HS-27A (cell line): Measurements from ENCODE around the gene SLC46A2.

Experiments used
- DNase-seq: peaks from one replicate; pipeline ENCODE4 v3.0.0-alpha.2; 2012; ENCODE audit warnings: low read depth, missing footprints

The SLC46A2 gene

GRCh38 chr9:112858625-112859147 lies 32.0 kb downstream of the SLC46A2 start:
- DNase-seq, result no peak

DNA sequence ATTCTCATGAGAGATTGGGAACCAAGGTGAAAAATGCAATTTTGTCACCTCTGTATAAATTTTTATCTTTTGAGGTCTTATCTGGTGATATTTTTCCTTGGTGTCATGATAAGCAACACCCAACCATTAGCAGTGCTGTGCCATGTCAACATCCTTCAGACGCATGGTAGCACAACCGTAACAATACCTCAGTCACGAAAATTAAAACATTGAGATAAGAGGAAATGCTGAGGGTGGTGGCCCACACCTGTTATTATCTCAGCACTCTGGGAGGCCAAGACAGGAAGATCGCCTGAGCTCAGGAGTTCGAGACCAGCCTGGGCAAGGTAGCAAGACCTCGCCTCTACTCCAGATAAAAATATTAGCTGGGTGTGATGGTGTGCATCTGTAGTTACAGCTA lies 32.7 kb downstream of the SLC46A2 start:
- DNase-seq, result no peak

GRCh38 chr9:112856843-112857242 lies 33.8 kb downstream of the SLC46A2 start:
- DNase-seq, result no peak

- no peak for DNase-seq
Measured at GRCh38 chr9:112856200-112856599, 34.5 kb downstream of the SLC46A2 start.

- DNase-seq, result no peak
Measured at GRCh38 chr9:112854657-112855056, 36.0 kb downstream of the SLC46A2 start.

DNA sequence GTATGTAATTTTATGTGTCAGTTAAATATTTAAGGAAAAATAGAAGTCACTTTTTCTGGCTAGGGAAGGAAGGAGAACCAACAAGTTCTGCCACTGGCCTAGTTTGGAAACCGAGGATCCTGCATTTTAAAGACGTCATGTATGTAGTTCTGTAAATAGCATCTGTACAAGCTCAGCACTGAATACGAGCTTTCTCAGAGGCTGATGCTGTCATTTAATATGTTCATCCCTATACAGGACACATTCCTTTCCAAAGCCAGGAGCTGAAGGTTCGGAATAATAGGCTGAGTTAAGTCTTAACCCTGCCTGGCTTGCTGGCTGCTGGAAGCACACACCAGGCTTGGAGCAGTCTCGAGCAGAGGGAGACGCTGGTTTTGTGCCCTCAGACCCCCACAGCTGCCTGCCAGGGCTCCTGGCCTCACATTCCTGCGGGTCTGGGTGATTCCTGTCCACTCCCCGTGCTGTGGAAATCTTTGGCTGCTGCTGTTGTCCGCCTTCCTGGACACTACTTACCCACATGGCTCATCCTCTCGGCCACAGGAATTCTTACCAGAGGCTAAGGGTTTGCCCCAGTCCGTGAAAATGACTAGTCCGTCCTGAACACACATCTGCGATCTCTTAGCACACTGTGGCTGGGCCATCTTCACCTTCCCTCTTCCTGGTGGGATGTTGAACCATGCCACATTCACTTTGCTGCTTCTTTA lies 36.6 kb downstream of the SLC46A2 start:
- DNase-seq, result no peak

DNA sequence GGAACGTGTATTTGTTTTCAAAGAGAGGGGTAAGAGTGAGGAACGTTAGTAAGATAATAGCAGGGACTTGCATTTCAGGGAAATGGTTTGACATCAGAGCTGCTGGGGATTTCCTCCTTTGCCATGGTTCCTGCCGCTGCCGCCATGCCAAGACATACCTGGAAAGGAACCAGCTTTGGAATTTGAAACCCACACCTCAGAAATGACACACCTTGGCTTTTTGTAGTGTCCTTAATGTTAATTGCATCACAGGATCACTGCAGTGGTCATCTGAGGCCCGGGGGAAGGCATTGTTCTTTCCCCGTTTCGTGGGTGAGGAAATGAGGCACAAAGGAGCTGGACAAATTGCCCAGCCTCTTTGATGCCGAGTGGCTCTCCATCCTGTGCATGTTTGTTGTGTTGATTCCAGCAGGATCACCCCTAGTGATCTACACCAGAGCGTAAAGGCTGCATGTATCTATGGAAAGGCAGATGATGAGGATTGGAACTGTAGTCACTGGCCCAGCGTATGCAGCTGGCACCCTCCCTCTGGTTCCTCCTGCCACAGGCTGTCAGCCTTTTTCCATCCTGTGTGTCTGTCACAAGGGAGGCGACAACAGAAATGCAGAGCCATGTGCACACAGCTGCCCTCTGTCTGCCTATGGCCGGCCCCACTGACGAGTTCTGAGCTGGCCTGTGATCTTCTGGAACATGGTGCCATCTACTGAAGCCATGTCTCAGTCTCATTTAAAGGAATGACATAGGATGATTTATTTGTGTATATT lies 37.8 kb downstream of the SLC46A2 start:
- DNase-seq, result no peak

GRCh38 chr9:112850840-112851239 lies 39.8 kb downstream of the SLC46A2 start:
- DNase-seq, result no peak

- DNase-seq, result no peak
Measured at GRCh38 chr9:112849363-112849922, 41.2 kb downstream of the SLC46A2 start.

- DNase-seq, result no peak
Measured at GRCh38 chr9:112848316-112849151, 42.1 kb downstream of the SLC46A2 start.

- no peak for DNase-seq
Measured at GRCh38 chr9:112846528-112847488, 43.9 kb downstream of the SLC46A2 start.

GRCh38 chr9:112844771-112845542 lies 45.7 kb downstream of the SLC46A2 start:
- no peak for DNase-seq

DNA sequence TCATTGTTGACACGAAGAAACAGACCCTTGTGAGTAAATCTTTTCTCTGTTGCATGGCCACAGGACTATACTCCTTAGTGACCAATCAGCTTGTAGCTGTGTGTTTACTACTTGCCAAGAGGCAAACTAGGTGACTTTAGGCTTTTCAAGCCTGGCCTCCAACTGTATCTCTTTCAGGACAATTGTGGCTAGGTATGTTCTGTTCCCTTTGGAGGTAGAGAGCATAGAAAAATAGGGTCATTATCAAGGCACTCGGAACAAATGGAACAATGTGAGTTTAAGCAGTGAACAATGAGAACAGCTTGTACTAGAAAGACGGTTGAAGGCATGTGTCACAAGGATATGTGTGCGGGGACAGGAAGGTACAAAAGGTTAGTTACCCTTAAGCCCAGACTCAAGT lies 48.1 kb downstream of the SLC46A2 start:
- DNase-seq, result no peak

DNA sequence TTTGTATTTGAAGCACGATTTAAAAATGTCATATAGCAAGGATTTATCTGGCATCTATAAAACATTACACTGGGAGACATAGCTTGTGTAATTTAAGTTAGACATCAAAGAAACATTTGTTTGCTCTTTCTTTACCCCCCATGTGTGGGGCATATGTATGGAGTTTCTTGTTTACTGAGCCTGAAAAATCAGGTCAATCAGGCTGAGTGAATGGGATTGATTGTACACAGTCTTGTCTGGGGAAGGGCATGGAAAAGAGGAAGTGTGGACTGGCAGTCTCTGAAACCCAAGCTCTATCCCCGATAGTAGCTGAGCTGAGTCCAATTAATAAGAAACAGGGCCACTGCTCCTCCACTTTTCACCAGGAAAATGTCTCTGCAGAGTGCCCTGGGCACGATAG lies 49.4 kb downstream of the SLC46A2 start:
- DNase-seq, result no peak

- DNase-seq, result no peak
Measured at GRCh38 chr9:112839331-112839730, 51.3 kb downstream of the SLC46A2 start.

- no peak for DNase-seq
Measured at GRCh38 chr9:112838342-112838741, 52.3 kb downstream of the SLC46A2 start.

DNA sequence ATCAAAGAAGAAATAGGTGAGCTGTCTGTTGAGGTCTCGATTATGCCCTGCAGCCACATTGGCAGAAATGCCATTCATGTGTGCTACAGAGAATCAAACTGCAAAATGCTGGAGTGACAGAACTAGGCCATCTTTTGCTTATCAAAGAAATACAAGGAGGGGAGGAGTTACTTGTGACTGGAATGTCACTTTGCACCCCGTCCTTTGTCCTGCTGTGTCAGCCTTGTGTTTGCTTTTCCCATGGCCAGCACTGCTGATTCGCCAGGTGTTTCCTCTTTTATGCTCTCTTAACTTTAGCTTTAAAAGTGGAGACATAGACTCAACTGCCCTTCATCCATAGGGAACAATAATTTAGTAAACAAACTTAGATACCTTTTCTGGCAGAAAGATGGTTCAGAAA lies 54.3 kb downstream of the SLC46A2 start:
- no peak for DNase-seq

- no peak for DNase-seq
Measured at GRCh38 chr9:112833081-112833480, 57.6 kb downstream of the SLC46A2 start.

- DNase-seq, result no peak
Measured at GRCh38 chr9:112831969-112832368, 58.7 kb downstream of the SLC46A2 start.

GRCh38 chr9:112831281-112831851 lies 59.3 kb downstream of the SLC46A2 start:
- DNase-seq, result no peak
